Ascending aorta (tissue), 2 donors: Measurements from ENCODE around the gene ARMC10. TPM values are rescaled to one million over a fixed set of nuclear protein-coding genes. Genes with fewer than 3 reads are reported as not detected.
"Not testable (repeated sequence)": the region's sequence is repeated elsewhere in the genome, so short reads cannot be mapped to it uniquely, and the experiment has no call there.

Experiments
- DNase-seq, 2 donors: peaks; one replicate each; pipeline ENCODE4 v3.0.0-alpha.2; 2019; ENCODE audit warnings: low spot score in 2 of 2
- H3K27ac ChIP-seq, 2 donors: fragments of 200-600 bp; sonication (generic); one replicate each; pipeline ENCODE4 v1.5.1; 2016 to 2017; ENCODE audit warnings: mild to moderate bottlenecking in 1 of 2
- H3K27me3 ChIP-seq: fragments of 200-600 bp; sonication (generic); one replicate; pipeline ENCODE4 v1.5.1; 2017
- H3K36me3 ChIP-seq, 2 donors: fragments of 200-600 bp; sonication (generic); one replicate each; pipeline ENCODE4 v1.5.1; 2016
- H3K4me1 ChIP-seq, 2 donors: fragments of 200-600 bp; sonication (generic); one replicate each; pipeline ENCODE4 v1.5.1; 2016 to 2017; ENCODE audit warnings: mild to moderate bottlenecking in 1 of 2
- H3K4me3 ChIP-seq, 2 donors: fragments of 200-600 bp; sonication (generic); one replicate each; pipeline ENCODE4 v1.5.1; 2016 to 2017; ENCODE audit warnings: mild to moderate bottlenecking in 1 of 2
- H3K9me3 ChIP-seq, 2 donors: fragments of 200-600 bp; sonication (generic); one replicate each; pipeline ENCODE4 v1.5.1; 2016
- CTCF ChIP-seq, 3 experiments: fragments of 200-600 bp in 2 of 3; fragments of 450-650 bp in 1 of 3; sonication (generic) in 2 of 3; IDR thresholded peaks; one replicate each; pipeline ENCODE4 v1.5.1; 2016 to 2019; ENCODE audit warnings: antibody characterized with exemption in 3 of 3, mild to moderate bottlenecking in 1 of 3, moderate library complexity in 1 of 3
- intact Hi-C: fragments of 100-400 bp; cut with DNase I; formaldehyde crosslinking; loops from one replicate; pipeline ENCODE4 v1.15.1; 2023
- total RNA-seq: library from RNA; depleted of rRNA; stranded (reverse); fragments of >200 nt; gene quantifications from one replicate; pipeline ENCODE4 v1.1.0, GENCODE V29; 2016

Gene ARMC10
- total RNA-seq, 1 donor from 2014 or later: 66.4 TPM

DNA sequence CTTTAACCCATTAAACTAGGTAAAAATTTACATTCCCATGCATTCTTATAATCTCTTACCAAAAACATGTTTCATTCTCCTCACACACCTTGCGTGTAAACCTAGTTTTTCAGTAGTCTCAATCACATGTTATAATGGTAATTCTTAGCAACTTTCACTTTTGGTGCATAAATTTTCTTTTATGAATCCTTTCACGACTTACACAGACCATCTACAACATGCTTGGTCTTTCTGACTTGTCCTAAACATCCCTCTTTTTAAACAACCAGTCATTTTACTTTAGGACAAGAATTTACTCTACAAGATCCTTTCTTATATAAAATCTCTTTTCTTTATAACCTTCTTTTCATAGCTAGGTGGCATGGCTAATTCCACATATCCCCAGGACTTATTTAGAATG lies 26.1 kb upstream of the ARMC10 start:
- intact Hi-C loops: no loop called here
- Histone ChIP-seq H3K27me3 (no peaks in the 10 kb centered on the region), H3K36me3 (no peaks in the 10 kb centered on the region), H3K4me3 (no peak overlapping the region), H3K9me3 (peaks cover 0 to 5% of the 10 kb centered on the region in 2 donors), H3K4me1 (no peaks in the 10 kb centered on the region), H3K27ac (no peak overlapping the region)
- DNase-seq: no peak
- no peak for TF ChIP-seq CTCF (IDR thresholded peaks at IDR 0.05)

GRCh38 chr7:103051519-103051918 lies 23.4 kb upstream of the ARMC10 start:
- no peak for TF ChIP-seq CTCF (IDR thresholded peaks at IDR 0.05)
- Histone ChIP-seq H3K4me3 (no peak overlapping the region), H3K27ac (no peak overlapping the region), H3K9me3 (peaks cover 0 to 5% of the 10 kb centered on the region in 2 donors), H3K27me3 (no peaks in the 10 kb centered on the region), H3K36me3 (no peaks in the 10 kb centered on the region), H3K4me1 (no peaks in the 10 kb centered on the region)
- DNase-seq: no peak
- intact Hi-C loops: no loop called here

- intact Hi-C loops, H3K27ac ChIP-seq: not testable (repeated sequence)
Measured at GRCh38 chr7:103056006-103056405, 18.9 kb upstream of the ARMC10 start.

GRCh38 chr7:103058122-103058521 lies 16.8 kb upstream of the ARMC10 start:
- DNase-seq: no peak
- intact Hi-C loops: no loop called here
- Histone ChIP-seq H3K27ac (no peak overlapping the region), H3K27me3 (no peaks in the 10 kb centered on the region), H3K36me3 (no peaks in the 10 kb centered on the region), H3K9me3 (no peaks in the 10 kb centered on the region), H3K4me3 (no peak overlapping the region), H3K4me1 (no peaks in the 10 kb centered on the region)
- TF ChIP-seq CTCF (IDR thresholded peaks at IDR 0.05): no peak

More at GRCh38 chr7:103056006-103056405, 18.9 kb upstream of the ARMC10 start:
- not testable (repeated sequence) for H3K36me3 ChIP-seq, H3K9me3 ChIP-seq, DNase-seq, H3K27me3 ChIP-seq, H3K4me1 ChIP-seq, H3K4me3 ChIP-seq

GRCh38 chr7:103059471-103059870 lies 15.5 kb upstream of the ARMC10 start:
- Histone ChIP-seq H3K27me3 (no peaks in the 10 kb centered on the region), H3K4me1 (no peaks in the 10 kb centered on the region), H3K9me3 (no peaks in the 10 kb centered on the region), H3K27ac (no peak overlapping the region), H3K36me3 (no peaks in the 10 kb centered on the region), H3K4me3 (no peak overlapping the region)
- no peak for TF ChIP-seq CTCF (IDR thresholded peaks at IDR 0.05)
- DNase-seq: no peak
- intact Hi-C loops: no loop called here

DNA sequence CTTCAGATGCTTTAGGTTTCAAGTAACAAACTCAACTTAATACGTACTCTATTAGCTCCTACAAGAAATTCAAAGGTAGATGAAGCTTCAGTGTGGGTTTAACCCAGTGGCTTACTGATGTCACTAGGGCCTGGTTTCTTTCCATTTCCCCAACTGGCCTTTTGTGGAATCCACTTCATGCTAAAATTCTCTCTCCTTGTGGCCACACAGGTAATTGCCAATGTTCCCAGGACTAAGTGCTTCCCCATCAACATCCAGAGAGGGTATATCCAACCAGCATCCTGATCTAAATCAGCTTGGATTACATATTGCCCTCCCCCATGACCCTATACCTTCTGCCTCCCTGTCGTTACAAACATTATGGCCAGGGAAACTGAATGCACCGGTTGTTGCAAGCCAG lies 11.0 kb upstream of the ARMC10 start:
- intact Hi-C loops: loop anchor here (5.0 kb wide), 2 partner anchors 152 to 307 kb away; partner anchors contain the start of gene LRRC17
- Histone ChIP-seq H3K27me3 (no peaks in the 10 kb centered on the region), H3K4me3 (no peak overlapping the region), H3K9me3 (no peaks in the 10 kb centered on the region), H3K27ac (no peak overlapping the region), H3K4me1 (no peaks in the 10 kb centered on the region), H3K36me3 (no peaks in the 10 kb centered on the region)
- no peak for DNase-seq
- TF ChIP-seq CTCF (IDR thresholded peaks at IDR 0.05): no peak
